GM12864 (cell line): ENCODE results near the gene FLNB.

ENCODE experiments used
- DNase-seq: peaks from one replicate; pipeline ENCODE4 v3.0.0-alpha.2; 2011; ENCODE audit warnings: low read depth
- H3K4me3 ChIP-seq: 2 replicates; pipeline ENCODE4 v1.5.1; 2011; ENCODE audit warnings: mild to moderate bottlenecking, low read depth, low read length, control low read depth
- CTCF ChIP-seq: IDR thresholded peaks from 2 replicates; pipeline ENCODE4 v1.5.1; 2011; ENCODE audit warnings: low read depth, mild to moderate bottlenecking, moderate library complexity, low read length, control low read depth, inconsistent platforms; ENCODE audit errors: missing control alignments

Gene FLNB

DNA sequence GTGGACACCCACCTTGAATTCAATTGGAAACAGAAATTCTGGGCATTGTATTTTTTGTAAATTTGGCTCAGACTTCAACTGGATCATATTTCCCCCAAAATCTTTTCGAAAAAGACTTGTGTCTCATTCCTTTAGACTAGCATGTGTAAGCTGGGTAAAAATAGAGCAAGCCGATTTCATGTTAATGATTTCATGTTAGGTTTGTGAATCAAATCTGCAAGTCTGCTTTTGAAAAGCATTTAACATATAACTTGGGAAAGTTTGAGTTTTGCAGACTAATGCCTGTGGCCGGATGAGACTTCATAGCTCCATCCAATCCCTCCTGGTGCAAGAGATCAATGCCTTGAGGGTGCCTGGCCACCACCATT, 64.5 kb downstream of the FLNB start:
- no peak for TF ChIP-seq CTCF
- no peak overlapping the region for H3K4me3 ChIP-seq
- no peak for DNase-seq

- no peak for TF ChIP-seq CTCF
- no peak overlapping the region for H3K4me3 ChIP-seq
- no peak for DNase-seq
Measured at GRCh38 chr3:58073301-58074108, 65.3 kb downstream of the FLNB start.

GRCh38 chr3:58074116-58074715, 66.0 kb downstream of the FLNB start:
- H3K4me3 ChIP-seq, result no peak overlapping the region
- DNase-seq, result peak; percentile 26
- no peak for TF ChIP-seq CTCF

- TF ChIP-seq CTCF, result no peak
- no peak overlapping the region for H3K4me3 ChIP-seq
- DNase-seq, result no peak
Measured at GRCh38 chr3:58074997-58075396, 66.8 kb downstream of the FLNB start.

- no peak for DNase-seq
- TF ChIP-seq CTCF, result no peak
- H3K4me3 ChIP-seq, result no peak overlapping the region
Measured at GRCh38 chr3:58077596-58078285, 69.5 kb downstream of the FLNB start.

DNA sequence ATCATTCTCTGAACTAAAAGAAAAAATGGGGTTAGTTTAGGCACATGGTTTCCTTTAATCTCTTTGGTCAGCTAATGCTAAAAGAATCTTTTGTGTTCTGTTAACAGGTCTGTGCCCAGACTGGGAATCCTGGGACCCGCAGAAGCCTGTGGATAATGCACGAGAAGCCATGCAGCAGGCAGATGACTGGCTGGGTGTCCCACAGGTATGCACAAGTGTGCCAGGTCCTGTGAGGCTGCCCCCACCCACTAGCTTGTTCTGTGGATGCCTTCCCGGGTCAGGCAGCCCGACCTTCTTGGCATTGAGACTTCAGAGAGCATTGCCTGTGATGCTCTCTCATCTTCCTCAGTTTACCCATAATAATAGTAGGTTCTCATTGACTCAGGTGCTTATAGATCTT, 70.4 kb downstream of the FLNB start:
- no peak for DNase-seq
- no peak overlapping the region for H3K4me3 ChIP-seq
- no peak for TF ChIP-seq CTCF
